NCI-H460 (cell line): Measurements from ENCODE around the gene VAMP2. TPM values are rescaled to one million over a fixed set of nuclear protein-coding genes. Genes with fewer than 3 reads are reported as not detected.

ENCODE experiments used
- DNase-seq: peaks from one replicate; pipeline ENCODE4 v3.0.0-alpha.2; 2016; ENCODE audit warnings: low read depth; ENCODE audit errors: extremely low read depth
- total RNA-seq: library from RNA; depleted of rRNA; stranded (reverse); fragments of >200 nt; shearing (Covaris generic); gene quantifications from 2 replicates; pipeline ENCODE4 v1.2.3, GENCODE V29; 2014

Gene VAMP2
- total RNA-seq, 1 experiment from 2014 or later: 6.0 TPM

DNA sequence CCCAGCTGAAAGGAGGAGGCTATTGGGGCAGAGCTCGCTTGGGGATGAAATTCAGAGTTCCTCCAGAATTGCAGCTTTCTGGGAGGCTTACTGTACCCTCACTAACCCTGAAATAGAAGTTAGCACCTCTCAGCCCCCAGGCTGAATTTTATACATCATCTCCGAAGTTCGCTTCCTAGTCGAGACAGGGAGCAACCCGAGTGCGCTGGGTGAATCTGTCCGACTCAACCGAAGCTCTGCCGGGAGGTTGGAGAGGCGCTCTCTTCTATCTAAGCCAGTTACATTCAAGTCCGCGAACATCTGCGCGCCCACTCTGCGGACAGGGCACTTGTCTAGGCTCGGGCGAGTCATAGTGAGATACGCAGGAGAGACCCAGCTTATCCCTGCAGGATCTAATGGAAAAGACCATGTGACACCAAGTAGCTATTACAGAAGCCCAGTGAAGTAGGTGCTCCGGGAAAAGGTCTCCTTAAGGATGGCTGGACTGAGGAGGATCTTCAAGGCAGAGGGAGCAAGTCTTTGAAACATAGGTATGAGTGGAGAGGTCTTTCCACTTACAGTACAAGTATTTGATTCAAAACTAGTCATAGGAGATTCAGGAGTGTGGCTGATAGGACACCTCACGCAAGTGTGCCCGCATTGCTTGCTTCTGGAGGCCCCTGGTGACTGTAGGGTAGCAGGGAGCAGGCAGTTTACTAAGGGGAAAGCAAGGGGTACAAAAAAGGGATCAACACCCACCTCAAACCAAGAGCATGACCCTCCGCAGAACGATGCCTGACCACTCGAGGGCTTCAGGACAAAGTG, 38.2 kb downstream of the VAMP2 start:
- DNase-seq: no peak

DNA sequence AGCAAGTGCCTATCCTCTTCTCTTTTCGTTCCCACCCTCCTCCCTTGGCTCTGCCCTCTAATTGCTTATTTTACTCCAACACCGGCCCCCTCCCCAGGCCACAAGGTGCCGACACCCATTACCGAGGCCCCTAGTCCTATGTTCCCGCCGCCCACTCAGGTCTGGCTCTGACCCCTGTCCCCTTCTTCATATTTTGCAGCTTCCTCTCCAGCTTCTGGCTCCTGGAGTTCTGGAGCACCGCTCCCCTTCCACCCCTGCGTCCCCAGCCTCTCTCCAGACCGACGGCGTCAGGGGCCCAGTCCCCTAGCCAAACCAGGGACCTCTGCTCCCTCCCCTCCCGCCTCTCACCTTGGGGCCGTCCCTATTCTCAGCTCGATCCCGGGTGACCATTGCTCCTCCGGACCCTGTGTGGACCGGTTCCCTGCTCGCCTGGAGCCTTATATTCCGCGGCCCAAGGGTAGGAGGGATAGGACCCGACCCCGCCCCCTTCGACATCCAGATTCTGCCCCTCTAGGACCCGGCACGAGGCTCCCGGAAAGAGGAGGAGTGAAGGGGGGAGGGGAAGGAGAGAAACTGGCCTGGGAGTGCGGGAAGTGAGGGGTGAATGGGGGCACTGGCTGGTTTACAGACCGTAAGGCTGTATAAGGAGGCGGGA, 38.9 kb downstream of the VAMP2 start, which contains the start of gene HES7:
TSS of gene HES7 (minus strand) at position 412 of the 655 bp plus-strand sequence. CDS start at position 390, 22 bp downstream.
- DNase-seq: peak; percentile 73

DNA sequence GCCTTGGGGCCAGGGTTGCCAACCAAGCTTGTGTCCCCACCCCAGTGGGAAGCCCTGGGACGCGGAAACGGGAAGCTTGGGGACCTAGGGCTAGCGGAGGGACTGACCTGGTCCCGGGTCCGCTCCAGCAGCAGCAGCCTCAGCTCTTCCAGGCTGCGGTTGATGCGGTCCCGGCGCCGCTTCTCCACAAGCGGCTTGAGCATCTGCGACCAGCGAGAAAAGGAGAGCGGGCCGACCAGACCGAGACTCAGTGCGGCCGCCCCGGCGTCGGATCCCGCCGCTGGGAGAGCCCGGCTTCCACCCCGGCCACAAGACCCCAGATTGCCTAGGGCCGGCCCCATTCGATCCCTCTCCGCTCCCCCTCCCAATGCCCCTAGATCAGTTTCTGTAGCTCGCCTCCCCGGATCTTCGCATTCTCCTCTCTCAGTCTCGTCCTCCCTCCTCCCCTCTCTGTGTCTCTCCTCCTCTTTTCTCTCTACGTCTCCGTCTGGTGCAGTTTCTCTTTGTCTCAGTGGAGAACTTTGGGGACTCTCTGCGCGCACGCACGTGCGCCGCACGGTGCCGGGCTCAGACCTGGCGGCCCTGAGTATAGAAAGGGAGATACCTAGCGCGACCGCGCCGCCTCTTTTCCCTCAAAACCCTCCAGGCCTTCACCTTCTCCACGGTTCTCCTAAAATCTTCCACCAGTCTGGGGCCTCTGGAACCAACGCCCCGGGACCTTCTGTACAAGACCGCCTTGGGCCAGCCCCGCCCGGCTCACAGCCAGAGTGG, 39.6 kb downstream of the VAMP2 start:
- no peak for DNase-seq

- no peak for DNase-seq
Observed at GRCh38 chr17:8122422-8122923, 40.3 kb downstream of the VAMP2 start.

DNA sequence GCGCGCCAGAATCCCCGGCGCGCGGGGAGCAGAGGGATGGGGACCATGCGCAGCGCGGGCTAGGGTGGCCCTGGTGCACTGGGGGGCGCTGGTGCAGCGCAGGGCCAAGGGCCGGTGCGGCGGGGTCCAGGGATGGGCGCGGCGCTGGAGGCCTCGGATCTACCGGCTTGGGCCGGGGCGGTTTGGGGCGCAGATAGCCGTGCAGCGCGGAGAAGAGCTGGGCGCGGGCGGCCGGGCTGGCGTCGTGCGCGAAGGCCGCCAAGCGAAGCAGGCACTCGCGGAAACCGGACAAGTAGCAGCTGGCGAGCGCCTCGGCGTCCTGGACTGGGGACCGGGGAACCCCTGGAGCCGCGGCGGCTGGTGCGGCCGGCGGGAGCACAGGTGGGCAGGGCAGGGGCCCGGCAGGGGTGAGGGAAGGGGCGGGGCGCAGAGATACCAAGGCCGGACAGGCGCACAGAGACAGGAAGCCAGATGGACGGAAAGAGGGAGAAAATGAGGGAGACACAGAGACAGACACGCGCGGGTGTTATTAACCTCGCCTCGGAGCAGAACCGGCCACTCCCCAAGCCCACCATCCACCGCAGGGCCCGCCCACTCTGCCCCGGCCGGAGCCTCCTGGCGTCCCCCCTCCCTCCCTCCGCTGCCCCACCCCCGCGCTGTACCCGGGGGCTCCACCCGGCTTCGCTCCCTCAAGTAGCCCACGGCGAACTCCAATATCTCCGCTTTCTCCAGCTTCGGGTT, 40.9 kb downstream of the VAMP2 start:
- DNase-seq: peak; percentile 75

DNA sequence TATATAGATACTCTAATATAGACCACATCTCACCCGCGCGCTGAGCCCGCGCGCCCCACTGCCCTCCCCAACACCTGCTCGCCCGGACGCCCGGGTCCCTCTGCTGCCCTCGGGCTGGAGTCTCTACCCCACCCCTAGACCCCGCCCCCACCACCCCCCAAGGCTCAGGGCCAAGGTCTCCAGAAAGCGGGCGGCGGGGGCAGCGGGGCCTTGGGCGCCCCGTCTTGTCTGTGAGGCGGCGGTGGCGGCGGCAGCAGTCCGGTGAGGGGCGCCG, 41.4 kb downstream of the VAMP2 start:
- DNase-seq: no peak

GRCh38 chr17:8120520-8121406, 42.0 kb downstream of the VAMP2 start:
- peak; percentile 84 for DNase-seq

GRCh38 chr17:8119581-8120519, 42.9 kb downstream of the VAMP2 start:
- DNase-seq: peak; percentile 96

DNA sequence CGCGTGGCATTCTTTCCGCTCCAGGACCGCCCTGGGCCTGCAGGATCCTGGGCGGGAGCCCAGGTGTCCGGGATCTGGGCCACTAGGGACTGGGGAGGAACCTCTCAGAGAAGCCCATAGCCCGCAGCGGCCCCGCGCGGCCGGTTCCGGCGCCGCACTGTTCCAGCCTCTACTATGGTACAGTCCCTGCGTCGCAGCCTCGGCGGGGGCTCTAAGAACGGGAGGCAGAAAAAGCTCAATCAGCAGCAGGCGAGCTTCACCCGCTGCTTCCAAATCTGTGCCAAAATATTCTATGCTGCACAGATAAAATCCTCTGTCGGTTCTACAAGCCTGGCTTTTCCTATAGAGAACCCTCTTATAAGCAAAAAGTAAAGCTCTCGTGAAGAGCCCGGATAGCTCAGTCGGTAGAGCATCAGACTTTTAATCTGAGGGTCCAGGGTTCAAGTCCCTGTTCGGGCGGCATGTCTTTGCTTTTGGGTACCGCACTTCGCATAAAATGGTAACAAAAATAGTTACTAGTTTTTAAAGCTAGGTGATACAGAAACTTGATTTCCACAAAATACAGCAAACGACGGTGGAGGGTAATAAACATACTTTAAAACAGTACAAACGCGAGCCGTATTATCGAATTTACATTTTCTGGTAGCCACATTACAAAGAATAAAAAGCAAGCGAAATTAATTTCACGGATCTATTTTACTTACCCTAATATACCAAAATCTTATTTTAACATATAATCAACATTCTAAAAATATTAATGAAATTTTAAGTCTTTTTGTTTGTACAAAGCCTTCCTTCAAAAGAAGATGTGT, 43.8 kb downstream of the VAMP2 start:
- peak; percentile 80 for DNase-seq

DNA sequence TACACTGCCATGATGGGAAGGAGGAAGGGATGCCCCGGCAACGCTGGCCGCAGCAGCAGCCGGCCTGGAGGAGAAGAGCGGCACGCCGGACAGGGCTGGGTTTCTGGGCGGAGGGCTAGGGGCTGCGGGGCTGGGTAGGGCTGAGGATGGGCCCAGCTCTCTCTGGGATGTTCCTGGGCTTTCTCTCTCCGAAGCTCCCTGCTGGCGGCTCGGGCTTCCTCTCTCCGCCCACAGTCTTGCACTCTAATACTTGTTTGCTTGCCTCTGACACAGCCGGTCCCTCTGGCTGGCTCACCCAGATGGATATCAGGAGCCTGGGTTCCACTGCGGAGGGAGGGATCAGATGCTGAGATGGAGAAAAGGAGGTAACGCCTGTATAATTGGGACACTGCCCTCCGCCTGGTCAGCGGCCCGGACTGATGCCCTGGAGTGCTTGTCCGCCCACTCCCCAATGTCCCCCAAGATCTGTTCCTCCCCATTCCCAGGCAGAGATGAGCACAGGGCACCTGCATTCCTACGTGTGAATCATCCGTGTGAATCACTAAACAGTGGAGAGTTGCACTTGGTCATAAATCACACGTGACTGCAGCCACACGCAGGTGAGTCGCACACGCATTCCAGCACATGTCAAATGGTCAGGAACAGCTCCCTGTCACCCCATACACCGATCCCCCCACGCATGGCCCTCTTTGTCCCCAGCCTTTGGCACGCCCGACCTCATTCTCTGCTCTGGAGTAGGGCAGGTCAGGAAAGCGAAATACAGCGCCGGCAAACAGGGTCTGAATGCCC, 44.6 kb downstream of the VAMP2 start, which contains the start of gene ALOXE3:
TSS of gene ALOXE3 (minus strand) at position 535 of the 789 bp plus-strand sequence. CDS start at position 11, 524 bp downstream.
- DNase-seq: no peak

GRCh38 chr17:8117367-8117979, 45.3 kb downstream of the VAMP2 start:
- DNase-seq: no peak

- DNase-seq: no peak
Observed at GRCh38 chr17:8116776-8117175, 46.0 kb downstream of the VAMP2 start.

- DNase-seq: no peak
Observed at GRCh38 chr17:8110907-8111306, 51.8 kb downstream of the VAMP2 start.

DNA sequence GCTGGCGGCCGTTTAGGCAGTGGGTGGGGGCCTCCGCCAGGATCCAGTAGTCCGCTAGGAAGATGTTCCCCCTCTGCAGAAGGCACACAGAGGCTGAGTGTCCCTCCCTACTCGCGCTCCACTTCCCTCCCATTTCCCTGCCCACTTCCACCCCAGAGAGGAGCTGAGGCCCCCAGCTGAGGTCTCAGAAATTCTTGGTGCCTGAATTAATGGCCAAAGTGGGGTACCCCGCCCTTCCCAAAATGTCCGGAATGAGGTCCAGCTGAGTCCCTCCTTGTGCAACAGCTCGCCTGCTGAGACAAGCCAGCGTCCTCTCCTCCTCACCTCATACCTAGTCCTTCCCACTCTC, 52.3 kb downstream of the VAMP2 start:
- no peak for DNase-seq

GRCh38 chr17:8109661-8110455, 52.9 kb downstream of the VAMP2 start:
- no peak for DNase-seq
